Measurements from ENCODE around the gene KCTD16. TPM values are rescaled to one million over a fixed set of nuclear protein-coding genes. Genes with fewer than 3 reads are reported as not detected.

KCTD16 gene
- total and polyA plus RNA-seq, 2 experiments from 2014 or later = 0.45 to 3.4 TPM

DNA sequence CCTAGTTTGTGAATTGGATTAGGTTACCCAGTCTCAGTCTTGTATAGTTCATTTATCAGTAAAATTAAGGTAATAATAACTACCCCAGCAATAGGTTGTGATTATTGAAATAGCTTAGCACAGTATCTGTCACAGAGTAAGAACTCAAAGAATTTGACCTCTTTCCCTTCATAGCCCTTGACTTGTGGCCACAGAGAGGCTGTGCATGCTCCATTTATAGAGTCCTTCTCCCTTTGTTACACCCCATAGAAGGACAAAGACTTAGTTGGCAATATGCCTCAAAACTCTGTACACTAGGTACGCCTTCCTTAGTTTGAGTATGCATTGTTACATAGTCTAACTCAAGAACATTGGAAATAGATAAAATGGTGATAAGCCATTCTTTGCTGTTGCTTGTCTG is 257.2 kb downstream of the KCTD16 start:
- H3K79me2 ChIP-seq = no peaks in the 10 kb centered on the region
- no peaks in the 10 kb centered on the region for H3K9me3 ChIP-seq (ENCODE audit: low read depth)
- H3K36me3 ChIP-seq (replicated peaks; ENCODE audit: insufficient read depth, low read depth) = no peaks in the 10 kb centered on the region
- DNase-seq (ENCODE audit: low spot score) = no peak
- TF ChIP-seq EZH2phosphoT487 (IDR thresholded peaks at IDR 0.05; ENCODE audit: low read depth, severe bottlenecking, unreplicated experiment) = no peak
- TF ChIP-seq EZH2 (IDR thresholded peaks at IDR 0.05; ENCODE audit: borderline replicate concordance) = no peak
- TF ChIP-seq, protein P1, sequence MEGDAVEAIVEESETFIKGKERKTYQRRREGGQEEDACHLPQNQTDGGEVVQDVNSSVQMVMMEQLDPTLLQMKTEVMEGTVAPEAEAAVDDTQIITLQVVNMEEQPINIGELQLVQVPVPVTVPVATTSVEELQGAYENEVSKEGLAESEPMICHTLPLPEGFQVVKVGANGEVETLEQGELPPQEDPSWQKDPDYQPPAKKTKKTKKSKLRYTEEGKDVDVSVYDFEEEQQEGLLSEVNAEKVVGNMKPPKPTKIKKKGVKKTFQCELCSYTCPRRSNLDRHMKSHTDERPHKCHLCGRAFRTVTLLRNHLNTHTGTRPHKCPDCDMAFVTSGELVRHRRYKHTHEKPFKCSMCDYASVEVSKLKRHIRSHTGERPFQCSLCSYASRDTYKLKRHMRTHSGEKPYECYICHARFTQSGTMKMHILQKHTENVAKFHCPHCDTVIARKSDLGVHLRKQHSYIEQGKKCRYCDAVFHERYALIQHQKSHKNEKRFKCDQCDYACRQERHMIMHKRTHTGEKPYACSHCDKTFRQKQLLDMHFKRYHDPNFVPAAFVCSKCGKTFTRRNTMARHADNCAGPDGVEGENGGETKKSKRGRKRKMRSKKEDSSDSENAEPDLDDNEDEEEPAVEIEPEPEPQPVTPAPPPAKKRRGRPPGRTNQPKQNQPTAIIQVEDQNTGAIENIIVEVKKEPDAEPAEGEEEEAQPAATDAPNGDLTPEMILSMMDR (IDR thresholded peaks at IDR 0.05; ENCODE audit: poor library complexity) = no peak
- no peak overlapping the region for H3K27ac ChIP-seq
- no peaks in the 10 kb centered on the region for H4K20me1 ChIP-seq (ENCODE audit: insufficient read depth, poor library complexity, severe bottlenecking)
- no peaks in the 10 kb centered on the region for H3K4me1 ChIP-seq (ENCODE audit: insufficient read depth)
- no peak overlapping the region for H3K4me2 ChIP-seq
- no peak overlapping the region for H2AFZ ChIP-seq
- 79% methylated on average over 1 of the region's 1 CpG for WGBS (ENCODE audit: low lambda C conversion rate, missing lambda C conversion rate)
- no peaks in the 10 kb centered on the region for H3K9me2 ChIP-seq (replicated peaks; ENCODE audit: insufficient read depth)
- H3K27me3 ChIP-seq = no peaks in the 10 kb centered on the region
- H3K4me3 ChIP-seq = no peak overlapping the region

DNA sequence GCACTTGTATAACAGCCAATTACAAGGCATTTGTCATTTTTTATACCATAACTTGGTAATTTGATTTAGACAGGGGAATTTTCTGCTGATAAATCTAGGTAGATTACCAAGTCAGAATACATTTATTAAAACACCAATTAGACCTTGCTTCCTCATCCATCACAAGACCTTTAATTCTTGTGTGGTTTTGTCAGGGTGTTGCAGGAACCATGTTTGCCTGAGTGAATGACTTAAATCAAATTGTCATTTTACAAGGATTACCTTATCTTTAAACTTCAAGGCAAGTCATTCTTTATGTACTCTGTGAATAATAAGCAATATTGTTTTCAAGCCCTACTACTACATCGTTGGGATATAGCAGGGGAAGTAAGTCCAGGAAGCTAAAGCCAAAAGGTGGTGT is 257.7 kb downstream of the KCTD16 start:
- H2AFZ ChIP-seq = no peak overlapping the region
- no peaks in the 10 kb centered on the region for H4K20me1 ChIP-seq (ENCODE audit: insufficient read depth, poor library complexity, severe bottlenecking)
- no peaks in the 10 kb centered on the region for H3K27me3 ChIP-seq
- no peak overlapping the region for H3K4me3 ChIP-seq
- H3K36me3 ChIP-seq (replicated peaks; ENCODE audit: insufficient read depth, low read depth) = no peaks in the 10 kb centered on the region
- no peak for DNase-seq (ENCODE audit: low spot score)
- no peak overlapping the region for H3K27ac ChIP-seq
- no peaks in the 10 kb centered on the region for H3K9me3 ChIP-seq (ENCODE audit: low read depth)
- H3K4me2 ChIP-seq = no peak overlapping the region
- no peaks in the 10 kb centered on the region for H3K79me2 ChIP-seq
- no peaks in the 10 kb centered on the region for H3K9me2 ChIP-seq (replicated peaks; ENCODE audit: insufficient read depth)
- no peaks in the 10 kb centered on the region for H3K4me1 ChIP-seq (ENCODE audit: insufficient read depth)
- TF ChIP-seq EZH2phosphoT487 (IDR thresholded peaks at IDR 0.05; ENCODE audit: low read depth, severe bottlenecking, unreplicated experiment) = no peak
- TF ChIP-seq, protein P1 (IDR thresholded peaks at IDR 0.05; ENCODE audit: poor library complexity) = no peak
- no peak for TF ChIP-seq EZH2 (IDR thresholded peaks at IDR 0.05; ENCODE audit: borderline replicate concordance)
- 58% methylated on average over 1 of the region's 1 CpG for WGBS (ENCODE audit: low lambda C conversion rate, missing lambda C conversion rate)

DNA sequence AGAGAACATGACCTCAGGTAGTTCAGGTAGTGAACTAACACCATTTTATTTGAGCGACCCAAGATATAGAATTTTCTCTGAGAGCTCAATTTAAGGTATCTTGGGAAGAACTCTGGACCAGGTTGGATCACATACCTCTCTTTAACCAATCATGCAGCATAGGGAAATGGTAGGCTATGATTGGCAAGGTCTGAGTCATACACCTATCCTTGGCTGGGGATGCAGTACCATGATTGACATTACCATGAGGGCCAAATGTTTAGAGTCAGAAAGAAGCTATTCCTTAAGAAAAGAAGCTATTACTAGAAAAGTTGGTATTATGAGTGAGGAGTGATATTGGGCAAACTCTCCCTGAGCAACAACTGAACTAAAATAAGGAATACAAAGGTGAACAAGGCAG is 258.7 kb downstream of the KCTD16 start:
- Histone ChIP-seq H3K27ac (no peak overlapping the region), H3K9me2 (replicated peaks; ENCODE audit: insufficient read depth) (no peaks in the 10 kb centered on the region), H2AFZ (no peak overlapping the region), H4K20me1 (ENCODE audit: insufficient read depth, poor library complexity, severe bottlenecking) (no peaks in the 10 kb centered on the region), H3K4me3 (no peak overlapping the region), H3K79me2 (no peaks in the 10 kb centered on the region), H3K36me3 (replicated peaks; ENCODE audit: insufficient read depth, low read depth) (no peaks in the 10 kb centered on the region), H3K9me3 (ENCODE audit: low read depth) (no peaks in the 10 kb centered on the region), H3K4me2 (no peak overlapping the region), H3K27me3 (no peaks in the 10 kb centered on the region), H3K4me1 (ENCODE audit: insufficient read depth) (no peaks in the 10 kb centered on the region)
- DNase-seq (ENCODE audit: low spot score) = no peak
- TF ChIP-seq, protein P1 (IDR thresholded peaks at IDR 0.05; ENCODE audit: poor library complexity) = no peak
- no peak for TF ChIP-seq EZH2 (IDR thresholded peaks at IDR 0.05; ENCODE audit: borderline replicate concordance)
- TF ChIP-seq EZH2phosphoT487 (IDR thresholded peaks at IDR 0.05; ENCODE audit: low read depth, severe bottlenecking, unreplicated experiment) = no peak
- WGBS (ENCODE audit: low lambda C conversion rate, missing lambda C conversion rate) = 90% methylated on average over 1 of the region's 1 CpG

DNA sequence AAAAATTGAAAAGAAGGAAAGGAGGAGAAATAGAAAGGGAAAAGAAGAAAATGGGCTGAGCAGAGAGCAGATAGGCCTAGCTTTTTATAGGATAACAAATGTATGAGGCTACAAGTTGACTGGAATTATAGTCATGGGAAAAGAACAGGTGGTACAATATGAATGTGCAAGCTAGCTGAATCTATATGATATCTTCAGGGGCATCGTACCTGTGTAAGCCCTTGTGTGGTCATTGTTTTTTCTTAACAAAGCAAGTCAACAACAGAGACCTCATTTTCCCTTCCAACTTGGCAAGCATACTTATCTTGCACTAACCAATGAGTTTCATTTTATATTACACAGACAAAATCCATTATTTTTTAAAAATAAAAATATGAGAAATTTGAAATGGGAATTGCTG is 259.2 kb downstream of the KCTD16 start:
- 96% methylated on average over 1 of the region's 1 CpG for WGBS (ENCODE audit: low lambda C conversion rate, missing lambda C conversion rate)
- TF ChIP-seq EZH2phosphoT487 (IDR thresholded peaks at IDR 0.05; ENCODE audit: low read depth, severe bottlenecking, unreplicated experiment) (no peak), EZH2 (IDR thresholded peaks at IDR 0.05; ENCODE audit: borderline replicate concordance) (no peak)
- TF ChIP-seq, protein P1 (IDR thresholded peaks at IDR 0.05; ENCODE audit: poor library complexity) = no peak

More for the DNA sequence above, 259.2 kb downstream of the KCTD16 start:
- no peak for DNase-seq (ENCODE audit: low spot score)
- no peaks in the 10 kb centered on the region for H3K79me2 ChIP-seq
- no peaks in the 10 kb centered on the region for H3K27me3 ChIP-seq
- no peaks in the 10 kb centered on the region for H3K36me3 ChIP-seq (replicated peaks; ENCODE audit: insufficient read depth, low read depth)
- H4K20me1 ChIP-seq (ENCODE audit: insufficient read depth, poor library complexity, severe bottlenecking) = no peaks in the 10 kb centered on the region
- H3K4me2 ChIP-seq = no peak overlapping the region
- H2AFZ ChIP-seq = no peak overlapping the region
- H3K4me1 ChIP-seq (ENCODE audit: insufficient read depth) = no peaks in the 10 kb centered on the region
- no peak overlapping the region for H3K27ac ChIP-seq
- no peak overlapping the region for H3K4me3 ChIP-seq
- H3K9me2 ChIP-seq (replicated peaks; ENCODE audit: insufficient read depth) = no peaks in the 10 kb centered on the region
- H3K9me3 ChIP-seq (ENCODE audit: low read depth) = no peaks in the 10 kb centered on the region
